ENCODE data around the gene RIMOC1.

- TF ChIP-seq GATA2 (IDR thresholded peaks at IDR 0.05; ENCODE audit: low read depth, low read length) (no peak), GATA3 (IDR thresholded peaks at IDR 0.05; ENCODE audit: low read depth, low read length) (no peak)
These were observed 2.0 kb downstream of the RIMOC1 start for GRCh38 chr5:41906151-41906550.

Data from SH-SY5Y (cell line).